ENCODE results near the gene ANO6.

The ANO6 gene

DNA sequence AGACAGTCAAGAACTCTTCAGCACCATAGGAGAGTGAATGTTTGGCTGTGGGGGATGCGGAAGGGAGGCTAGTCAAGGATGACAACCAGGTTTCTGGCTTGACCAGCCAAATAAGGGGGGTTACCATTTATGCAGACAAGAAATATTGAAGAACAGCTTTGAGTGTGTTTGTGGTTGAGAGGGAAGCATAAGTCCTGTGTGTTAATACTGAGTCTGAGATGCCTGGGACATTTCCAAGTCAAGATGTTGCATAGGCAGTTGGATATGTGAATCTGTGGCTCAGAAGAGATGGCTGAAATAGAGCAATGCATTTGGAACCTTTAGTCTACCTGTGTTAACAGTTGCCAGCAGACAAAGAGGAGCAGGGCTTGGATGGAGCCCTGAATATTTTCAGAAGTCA, 66.1 kb downstream of the ANO6 start:
- no peak for DNase-seq

DNA sequence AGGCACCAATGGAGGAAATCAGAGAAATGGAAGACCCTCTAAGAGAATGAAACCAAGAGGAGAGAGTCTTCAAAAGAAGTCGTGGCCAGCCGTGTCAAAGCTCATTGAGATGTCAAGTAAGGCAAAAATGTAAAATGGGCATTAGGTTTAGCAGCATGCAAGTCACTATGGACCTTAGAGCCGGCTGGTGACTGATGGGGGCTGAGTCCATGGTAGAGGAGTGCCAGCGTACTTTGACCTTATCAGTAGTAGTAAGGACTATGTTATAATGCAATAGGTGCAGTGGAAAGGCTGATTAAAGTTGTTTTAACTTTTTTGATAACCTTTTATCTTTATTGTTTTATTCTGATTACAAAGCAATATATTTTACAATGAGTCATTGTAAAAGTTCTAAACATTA, 66.5 kb downstream of the ANO6 start:
- no peak for DNase-seq

DNA sequence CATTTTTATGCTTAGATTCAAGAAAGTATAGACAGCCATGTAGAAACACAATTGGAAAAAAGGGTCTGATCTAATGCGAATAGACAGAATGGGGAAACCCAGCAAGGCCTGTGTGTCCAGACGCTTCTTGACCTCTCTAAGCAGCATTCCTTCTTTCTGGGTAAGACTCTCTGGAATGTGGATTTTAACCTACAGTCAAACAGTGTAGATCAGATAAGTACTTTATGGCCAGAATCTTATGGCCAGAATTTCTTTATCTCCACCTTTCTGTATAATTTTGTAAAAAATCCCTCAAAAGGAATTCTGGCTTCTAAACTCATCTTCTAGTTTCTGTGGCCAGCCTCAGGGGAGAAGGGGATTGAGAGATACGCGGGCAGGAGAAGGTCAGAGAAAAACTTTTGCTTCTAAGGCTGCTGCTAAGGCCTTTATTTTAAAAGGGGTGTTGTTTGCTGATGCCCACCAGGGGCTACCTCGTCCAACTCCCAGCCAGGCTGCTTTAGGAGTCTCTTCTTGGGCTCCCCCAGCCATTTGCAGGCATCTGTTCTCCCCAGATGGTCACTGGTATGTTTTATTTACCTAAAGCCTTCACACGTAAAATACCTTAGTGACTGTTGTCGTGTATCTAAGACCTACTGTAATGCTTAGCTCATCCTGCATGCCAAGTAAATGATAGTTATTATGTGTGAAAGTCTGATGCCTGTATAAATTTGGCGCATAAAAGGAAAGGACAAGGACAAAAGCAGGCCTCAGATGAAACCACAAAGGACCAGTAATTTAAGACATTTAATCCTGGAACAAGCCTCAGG, 68.4 kb downstream of the ANO6 start:
- DNase-seq = no peak

DNA sequence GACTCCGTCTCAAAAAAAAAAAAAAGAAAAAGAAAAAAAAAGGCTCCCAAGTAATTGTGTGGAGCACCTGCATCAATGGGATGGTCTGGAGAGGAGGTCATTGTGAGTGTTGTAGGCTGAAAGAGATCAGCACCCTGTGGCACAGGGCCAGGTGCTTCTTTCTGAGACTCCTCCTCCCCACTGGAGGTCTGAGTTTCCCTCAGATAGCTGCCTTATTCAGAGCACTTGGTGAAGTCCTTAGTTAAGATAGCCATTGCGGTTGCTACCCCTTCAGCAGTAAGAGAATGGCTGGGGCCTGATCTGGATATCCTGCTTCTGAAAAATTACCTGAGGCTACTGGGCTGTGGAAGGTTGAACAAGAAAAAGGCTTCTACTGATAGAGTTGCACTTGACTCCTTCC, 69.8 kb downstream of the ANO6 start:
- DNase-seq = no peak

DNA sequence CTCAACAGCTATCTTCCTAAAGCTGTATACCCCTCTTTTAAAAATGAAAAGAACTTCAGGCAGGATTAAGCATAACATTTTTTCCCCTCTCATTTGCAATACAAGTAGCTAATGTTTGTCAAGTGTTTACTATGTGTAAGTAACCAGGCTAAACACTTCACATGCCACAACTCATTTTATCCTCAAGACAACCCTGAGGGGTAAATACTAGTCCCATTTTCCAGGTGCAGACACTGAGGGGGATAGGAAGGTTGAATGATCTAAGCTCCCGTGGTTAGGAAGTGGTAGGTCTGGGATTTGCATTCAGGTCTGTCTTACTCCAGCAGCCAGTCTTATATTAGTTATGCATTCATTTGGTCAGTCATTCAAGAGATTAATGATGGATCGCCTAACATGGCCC, 70.7 kb downstream of the ANO6 start:
- DNase-seq = no peak

DNA sequence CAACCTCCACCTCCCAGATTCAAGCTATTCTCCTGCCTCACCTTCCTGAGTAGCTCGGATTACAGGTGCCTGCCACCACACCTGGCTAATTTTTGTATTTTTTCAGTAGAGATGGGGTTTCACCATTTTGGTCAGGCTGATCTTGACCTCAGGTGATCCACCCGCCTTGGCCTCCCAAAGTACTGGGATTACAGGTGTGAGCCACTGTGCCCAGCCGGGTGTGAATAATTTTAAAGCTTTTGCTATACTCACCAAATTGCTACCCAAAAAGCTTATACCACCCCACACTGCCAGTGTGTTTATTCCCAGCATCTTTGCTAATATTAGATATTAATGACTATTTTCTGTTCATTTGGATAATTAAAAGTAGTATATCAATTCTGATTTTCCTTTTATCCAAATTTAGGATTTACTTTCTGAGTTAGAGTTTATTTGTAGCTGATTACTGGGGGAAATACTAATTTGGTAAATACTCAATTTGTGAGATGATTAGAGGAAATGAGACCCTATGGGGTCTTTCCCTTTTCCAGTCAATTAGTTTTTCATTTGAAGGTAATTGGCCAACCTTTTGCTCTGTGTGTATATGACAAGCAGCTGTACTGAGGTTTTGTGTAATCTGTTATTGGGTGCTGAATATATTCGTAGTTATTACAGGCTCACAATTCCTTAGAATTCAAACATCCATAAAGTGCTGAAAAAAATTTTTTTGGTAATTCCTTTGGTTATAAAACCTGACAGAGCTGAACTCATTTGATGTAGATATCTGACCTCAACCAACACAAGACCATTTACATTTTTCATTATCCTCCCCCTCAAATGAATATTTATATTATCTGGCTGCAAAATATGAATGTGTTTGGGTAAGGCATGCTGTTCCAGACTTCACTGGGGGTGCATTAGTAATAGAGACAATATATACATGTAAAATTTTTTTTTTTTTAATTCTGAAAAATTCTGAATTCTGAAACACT, 73.6 kb downstream of the ANO6 start:
- DNase-seq = no peak

DNA sequence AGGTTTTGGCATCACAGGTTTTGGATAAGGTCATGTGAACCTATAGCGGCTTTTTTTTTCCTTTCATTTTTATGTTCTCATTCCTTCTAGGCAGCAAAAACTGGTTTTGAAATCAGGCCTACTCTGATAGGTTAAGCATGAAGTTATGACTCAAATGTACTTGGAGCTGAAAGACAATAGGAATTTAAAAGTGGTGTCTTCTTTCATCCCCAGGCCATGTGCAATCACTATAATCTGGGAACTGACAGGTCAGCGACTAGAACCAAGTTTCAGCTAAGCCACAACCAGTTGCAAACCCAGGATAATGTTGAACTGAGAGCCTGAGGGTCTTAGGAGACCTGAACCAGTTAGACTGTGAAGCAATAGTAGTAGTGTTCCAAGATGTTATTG, 74.3 kb downstream of the ANO6 start:
- DNase-seq = no peak

DNA sequence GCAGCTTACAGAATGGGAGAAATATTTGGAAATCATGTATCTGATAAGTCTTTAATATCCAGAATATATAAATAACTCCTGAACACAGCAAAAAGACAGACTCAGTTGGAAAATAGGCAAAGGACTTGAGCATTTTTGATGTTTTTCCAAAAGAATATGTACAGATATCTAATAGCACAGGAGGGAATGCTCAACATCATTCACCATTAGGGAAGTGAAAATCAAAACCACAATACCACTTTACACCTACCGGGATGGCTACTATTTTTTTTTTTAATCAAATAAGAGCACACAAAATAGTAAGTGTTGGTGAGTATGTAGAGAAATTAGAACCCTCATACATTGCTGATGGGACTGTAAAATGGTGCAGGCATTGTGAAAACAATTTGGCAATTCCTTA, 75.6 kb downstream of the ANO6 start:
- no peak for DNase-seq

DNA sequence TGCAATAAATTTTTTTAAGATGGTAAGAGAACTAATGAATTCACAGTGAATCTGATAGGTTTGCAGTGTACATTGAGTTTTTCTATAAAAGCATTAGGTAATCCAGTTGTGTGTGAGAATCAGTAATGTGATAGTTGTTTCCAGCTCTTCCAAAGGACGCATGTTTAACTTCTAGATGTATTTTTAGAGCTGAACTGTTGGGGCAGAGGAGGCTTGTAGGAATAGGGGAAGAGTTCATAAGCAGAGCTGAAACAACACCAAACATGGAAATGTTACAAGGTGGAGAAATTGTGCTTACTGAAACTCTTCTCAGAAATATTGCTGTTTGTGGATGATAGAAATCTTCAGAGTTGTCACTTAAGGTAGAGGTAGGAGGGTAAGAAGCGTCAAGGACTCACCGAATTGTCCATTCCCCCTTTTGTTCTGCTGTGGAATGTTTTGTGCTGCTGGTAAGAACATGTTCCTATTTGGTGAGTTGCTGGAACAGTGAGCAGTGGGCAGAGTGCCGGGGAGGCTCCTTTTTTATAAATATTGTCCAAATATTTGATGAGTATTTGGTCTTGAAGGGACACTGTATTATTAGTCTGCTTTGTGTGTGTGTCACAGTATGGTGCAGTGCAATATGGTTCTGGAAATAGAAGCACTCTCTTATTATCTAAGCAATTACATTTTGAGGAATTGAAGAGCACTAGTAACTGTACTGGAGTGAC, 76.7 kb downstream of the ANO6 start:
- no peak for DNase-seq

DNA sequence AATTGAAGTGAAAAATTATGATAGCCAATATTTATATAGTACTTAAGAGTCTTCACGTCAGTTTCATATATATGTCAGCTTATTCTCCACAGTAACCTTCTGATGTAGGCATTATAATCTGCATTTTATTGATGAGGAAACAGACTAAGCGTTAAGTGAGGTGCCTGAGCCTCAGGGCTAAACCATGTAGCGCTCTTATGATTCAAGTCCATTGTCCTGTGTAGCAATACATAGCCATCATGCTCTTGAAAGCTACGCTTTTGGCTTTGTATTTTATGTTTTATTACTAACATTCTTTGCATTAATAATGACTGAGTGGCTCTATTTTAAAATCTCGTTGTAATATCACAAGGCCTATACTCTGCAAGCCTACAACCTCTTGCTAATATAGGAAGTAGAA, 79.0 kb downstream of the ANO6 start:
- no peak for DNase-seq

DNA sequence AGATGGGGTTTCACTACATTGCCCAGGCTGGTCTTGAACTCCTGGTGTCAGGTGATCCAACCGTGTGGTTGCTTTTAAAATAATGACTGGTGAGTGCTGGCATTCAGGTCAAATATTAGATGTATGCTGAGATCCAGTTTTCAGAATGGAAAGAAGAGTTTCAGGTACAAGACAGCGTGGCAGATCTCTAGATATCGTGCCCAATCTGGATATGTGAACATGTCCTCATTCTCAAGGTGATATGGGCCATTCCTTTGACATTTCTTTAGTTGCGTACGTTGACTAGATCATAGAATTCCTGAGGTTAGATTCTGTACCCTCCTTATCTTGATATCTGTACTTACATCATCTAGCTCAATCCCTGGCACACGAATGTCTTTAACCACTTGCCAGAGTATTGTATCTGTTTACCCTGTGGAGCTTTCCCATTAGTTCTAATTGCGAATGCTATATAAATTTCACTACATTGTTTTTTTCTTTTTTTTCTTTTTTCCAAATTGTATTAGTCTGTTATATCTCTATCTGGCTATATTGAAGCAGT, 80.2 kb downstream of the ANO6 start:
- no peak for DNase-seq

DNA sequence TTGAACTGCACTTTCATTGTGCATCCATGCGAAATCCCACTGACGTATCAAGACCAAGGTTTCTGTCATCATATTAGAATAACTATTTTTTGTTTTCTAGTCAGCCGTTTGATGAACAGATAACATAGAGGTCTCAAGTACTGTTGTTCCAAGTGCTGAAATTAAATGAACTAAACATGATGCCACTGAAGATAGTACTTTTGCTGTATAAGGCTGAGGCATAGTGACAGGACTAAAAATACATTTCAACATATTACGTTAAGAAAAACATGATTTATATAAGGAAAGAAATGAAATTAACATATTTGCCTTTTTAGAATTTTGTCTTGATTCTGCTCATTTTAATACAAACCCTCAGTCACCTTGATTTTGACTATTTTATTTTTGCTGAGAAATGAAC, 82.2 kb downstream of the ANO6 start:
- DNase-seq = no peak

DNA sequence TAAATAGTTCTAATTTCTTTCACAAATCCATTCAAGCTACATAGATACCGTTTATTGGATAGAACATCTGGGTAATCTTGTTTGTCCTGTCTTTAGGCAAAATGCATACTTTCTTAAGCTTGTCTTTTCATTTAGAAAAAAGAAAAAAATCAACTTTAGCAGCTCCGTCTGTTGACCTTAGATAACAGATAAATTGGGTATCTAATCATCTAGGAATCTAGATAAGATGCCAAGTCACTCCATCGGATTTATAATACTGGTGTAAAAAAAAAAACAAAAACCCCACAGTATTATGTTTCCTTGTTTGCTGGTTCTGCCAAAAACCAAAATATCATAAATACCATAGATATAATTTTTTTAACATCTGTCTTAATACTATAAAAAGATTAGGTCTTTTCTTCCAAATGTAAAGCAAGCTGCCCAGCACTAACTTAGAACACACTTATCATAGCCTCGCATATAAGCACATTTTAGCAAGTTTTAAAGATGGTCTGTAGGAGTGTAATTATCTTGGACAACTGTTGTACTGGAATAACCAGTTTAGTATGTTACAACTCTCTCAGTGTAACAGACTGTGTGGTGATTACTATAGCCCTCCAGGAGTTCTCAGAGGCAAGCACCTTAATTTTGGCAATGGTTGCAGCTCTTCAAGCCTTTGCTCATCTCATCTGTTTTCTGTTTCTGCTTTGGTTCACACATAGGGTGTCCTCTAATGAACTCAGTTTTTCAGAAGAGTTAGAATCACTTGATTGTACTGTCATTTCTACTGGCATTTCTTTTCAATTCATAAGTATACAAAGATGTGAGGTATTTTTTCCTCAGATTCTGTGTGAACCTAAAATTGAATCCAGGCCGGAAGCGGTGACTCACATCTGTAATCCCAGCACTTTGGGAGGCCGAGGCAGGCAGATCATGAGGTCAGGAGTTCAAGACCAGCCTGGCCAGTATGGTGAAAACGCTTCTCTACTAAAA, 83.1 kb downstream of the ANO6 start:
- DNase-seq = no peak

DNA sequence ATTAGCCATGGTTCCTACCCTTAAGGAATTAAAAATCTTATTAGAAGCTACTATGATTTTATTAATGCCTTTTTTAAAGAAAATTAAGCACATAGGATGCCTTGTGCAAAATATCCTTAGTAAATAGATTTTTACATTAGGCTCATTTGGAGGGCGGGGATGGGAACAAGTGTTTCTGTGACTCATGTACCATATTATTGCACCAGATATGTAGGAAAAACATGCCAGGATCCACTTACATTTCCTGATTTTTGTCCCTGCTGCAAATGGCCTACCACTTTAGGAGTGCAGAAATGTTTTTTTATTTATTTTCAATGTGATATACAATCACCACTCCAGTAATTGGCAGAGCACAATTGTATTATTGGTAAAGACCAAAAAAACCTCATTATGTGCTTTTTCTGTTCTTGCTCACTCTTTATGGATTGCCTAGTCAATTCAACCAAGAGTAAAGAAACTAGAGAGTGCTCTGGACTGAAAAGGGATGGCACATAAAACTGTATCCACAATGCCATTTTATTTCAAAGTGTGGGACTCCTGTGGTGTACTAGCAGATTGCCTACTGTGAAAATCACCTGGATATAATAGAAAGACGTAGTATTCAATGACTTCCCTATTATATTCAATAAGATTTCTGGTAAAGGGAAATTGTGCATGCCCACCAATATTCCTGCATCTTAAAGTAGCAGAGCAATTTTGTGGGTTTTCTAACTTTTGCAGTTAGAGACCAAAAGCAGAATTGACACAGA, 86.9 kb downstream of the ANO6 start:
- DNase-seq = no peak

DNA sequence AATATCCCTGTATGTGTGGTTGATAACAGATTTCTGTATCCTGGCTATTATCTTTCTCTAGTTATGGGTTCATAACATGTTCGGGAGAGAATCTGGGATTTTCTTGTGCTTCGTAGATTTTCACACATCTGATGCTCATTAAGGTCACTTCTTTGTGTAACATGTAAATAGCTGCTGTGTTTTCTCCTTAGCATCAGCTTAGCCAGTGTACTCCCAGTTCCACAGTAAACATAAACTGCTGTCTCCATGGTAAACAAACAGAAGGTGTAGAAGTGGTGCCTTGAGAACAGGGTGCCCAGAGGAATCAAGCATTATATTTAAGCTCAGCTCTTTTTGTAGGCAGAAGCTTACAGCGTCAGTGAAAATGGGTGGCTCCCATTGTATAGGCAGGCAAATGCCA, 88.0 kb downstream of the ANO6 start:
- DNase-seq = no peak

DNA sequence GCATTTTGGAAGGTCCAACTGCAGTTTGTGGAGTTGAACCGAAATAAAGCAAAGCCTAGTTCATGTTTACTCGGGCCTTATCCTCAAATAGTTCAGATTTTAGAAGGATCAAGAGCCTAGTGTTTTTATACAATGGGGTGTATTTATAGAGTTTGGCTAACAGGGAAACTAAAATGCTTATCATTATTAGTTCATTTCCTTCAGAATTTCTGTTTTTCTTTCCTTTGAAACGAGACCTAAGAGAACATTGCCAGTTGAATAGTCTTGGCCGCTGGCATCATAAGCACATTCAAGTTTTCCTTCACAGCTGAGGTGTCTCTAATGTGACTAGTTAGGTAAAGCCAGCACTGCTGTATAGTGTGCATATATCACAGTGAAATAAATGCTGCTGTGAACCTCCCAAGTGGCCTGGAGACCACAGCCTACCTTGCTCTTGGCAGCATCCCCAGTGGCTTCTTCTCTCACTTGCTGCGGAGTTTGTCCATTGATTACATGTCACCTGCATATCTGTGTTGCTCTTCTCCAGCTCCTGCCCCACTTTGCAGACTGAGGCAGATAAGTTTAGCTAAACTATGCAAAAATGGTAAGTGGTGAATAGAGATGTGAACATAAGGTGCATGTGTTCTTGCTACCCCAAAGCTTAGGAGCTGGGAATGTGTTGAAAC, 88.8 kb downstream of the ANO6 start:
- DNase-seq = no peak

DNA sequence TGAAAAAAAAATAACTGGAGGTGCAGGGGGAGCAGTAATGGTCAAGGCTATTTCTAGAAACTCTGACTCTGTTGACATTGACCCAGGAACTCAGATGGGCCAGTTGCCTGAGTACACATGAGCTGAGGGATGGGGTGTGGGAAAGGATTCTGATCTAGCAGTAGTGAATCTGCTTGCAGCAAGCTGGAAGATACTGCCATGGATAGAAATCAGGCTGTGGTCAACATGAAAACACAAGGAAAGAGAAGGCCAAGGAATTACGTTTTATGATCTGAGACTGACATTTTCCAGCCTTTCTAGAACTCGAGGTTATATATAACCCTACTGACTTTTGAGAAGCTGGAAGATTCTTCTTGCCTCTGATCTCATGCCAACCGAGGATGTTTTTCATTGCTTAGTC, 90.0 kb downstream of the ANO6 start:
- no peak for DNase-seq

DNA sequence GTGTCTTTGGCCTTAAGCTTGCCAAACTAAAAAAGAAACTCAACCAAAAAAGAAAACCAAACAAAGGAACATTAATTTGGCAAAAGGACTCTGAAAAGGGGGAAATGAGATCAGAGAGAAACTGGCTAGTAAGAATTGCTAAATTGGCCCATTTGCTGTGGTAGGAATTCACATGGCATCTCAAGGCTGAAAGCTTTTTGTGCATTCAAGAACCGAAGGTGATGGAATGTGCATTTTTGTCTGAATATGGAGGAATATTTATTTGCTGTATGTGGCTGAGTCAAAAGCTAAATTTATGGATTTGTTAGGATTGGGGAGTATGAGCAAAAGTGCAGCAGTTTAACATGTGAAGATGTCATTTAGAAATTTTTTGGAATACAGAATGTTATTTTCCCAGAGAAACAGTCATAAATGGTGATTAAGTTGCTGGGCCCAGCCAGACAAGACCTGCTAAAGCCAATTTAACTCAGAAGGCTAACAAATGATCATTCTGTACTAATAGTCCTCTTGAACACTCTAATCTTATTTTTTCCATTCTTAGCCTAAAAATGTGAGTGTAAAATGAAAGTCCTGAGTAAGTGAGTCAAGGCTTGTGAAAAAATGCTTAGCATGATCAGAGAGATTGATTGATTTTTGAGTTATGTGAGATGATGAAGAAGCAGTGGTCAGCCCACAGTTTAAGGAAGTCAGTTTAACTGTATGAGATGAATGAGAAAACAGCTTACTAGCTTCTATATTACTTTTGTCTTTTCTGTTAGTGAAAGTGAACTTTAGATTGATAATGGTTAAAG, 94.1 kb downstream of the ANO6 start:
- DNase-seq = no peak

DNA sequence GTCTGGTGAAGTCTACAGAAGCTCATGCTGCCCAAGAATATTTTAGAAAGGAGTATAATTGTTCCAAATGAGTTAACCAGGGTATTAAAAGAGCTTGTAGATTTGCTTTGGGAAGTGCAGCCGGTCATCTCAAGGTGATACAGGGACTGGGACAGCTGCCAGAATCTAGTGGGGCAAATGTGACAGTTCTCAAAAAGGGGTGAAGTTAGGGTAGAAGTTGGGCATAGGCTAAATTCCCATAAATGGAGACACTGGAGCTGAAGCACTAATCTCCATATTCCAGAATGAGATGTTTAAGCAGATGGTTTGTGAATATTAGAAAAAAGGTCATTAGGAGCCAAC, 94.7 kb downstream of the ANO6 start:
- no peak for DNase-seq

DNA sequence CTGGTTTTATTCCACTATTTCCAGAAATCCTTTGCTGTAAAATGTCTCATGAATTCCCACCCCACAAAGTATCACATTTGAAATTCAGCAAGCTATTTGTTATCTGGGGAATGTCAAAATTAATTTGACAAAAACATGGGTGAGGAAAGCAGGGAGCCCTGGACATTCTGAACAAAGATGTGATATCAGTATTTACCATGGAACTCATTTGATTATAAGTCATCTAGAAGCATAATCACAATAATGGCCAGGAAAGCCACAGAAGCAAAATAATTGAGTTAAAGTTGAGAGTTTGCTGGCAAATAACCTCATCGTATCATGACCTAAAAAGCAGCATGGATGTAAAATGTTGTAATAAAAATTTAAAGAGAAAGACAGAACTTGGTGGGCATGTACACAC, 96.1 kb downstream of the ANO6 start:
- DNase-seq = no peak

Data from activated CD4-positive, alpha-beta T cell treated with anti-CD3 and anti-CD28 coated beads for 48 hours (primary cell).